ENCODE measurements around the gene SEPHS1. TPM values are rescaled to one million over a fixed set of nuclear protein-coding genes. Genes with fewer than 3 reads are reported as not detected.

Gene SEPHS1
- total and polyA plus RNA-seq, 2 of the 8 experiments (the other 6 are each of a cell fraction or from before 2014, with no cell fraction given) = 270 to 683 TPM

DNA sequence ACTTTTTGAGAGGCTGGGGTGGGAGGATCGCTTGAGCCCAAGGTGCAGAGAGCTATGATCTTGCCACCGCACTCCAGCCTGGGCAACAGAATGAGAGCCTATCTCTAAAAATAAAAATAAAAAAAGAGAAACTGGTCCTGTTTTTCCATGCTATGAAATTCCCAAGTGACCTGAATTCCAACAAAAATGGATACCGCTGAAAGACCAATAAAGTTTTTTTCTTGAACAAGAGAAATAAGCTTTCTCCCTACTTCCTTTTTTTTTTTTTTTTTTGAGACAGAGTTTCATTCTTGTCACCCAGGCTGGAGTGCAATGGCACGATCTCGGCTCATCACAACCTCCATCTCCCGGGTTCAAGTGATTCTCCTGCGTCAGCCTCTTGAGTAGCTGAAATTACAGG, 12.5 kb upstream of the SEPHS1 start (continued):
- TF ChIP-seq, protein P1, sequence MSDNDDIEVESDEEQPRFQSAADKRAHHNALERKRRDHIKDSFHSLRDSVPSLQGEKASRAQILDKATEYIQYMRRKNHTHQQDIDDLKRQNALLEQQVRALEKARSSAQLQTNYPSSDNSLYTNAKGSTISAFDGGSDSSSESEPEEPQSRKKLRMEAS (IDR thresholded peaks at IDR 0.05) = no peak
- TF ChIP-seq EP300 (IDR thresholded peaks at IDR 0.05; ENCODE audit: borderline replicate concordance in 1 of 2, low read depth in 2 of 2, low read length in 2 of 2) = no peak

All from H1 (cell line).